Activated T-cell treated with anti-CD3 and anti-CD28 coated beads, Interleukin-2, amount 50 U/mL, for 24 hours (primary cell): ENCODE data around the gene SRCIN1.
"Not testable (repeated sequence)": the region's sequence is repeated elsewhere in the genome, so short reads cannot be mapped to it uniquely, and the experiment has no call there.

Source experiments
- DNase-seq: peaks from one replicate; pipeline ENCODE4 v3.0.0-alpha.2; 2020
- H3K27ac Mint-ChIP-seq: 2 replicates; pipeline ENCODE4 v1.8.0; 2020; ENCODE audit warnings: mild to moderate bottlenecking, mixed read lengths
- H3K27me3 Mint-ChIP-seq: 2 replicates; pipeline ENCODE4 v1.8.0; 2020; ENCODE audit warnings: mixed read lengths
- H3K36me3 Mint-ChIP-seq: 2 replicates; pipeline ENCODE4 v1.8.0; 2020; ENCODE audit warnings: low read depth, mixed read lengths
- H3K4me1 Mint-ChIP-seq: 2 replicates; pipeline ENCODE4 v1.8.0; 2020; ENCODE audit warnings: low read depth, mixed read lengths
- H3K4me3 Mint-ChIP-seq: 2 replicates; pipeline ENCODE4 v1.8.0; 2020; ENCODE audit warnings: mild to moderate bottlenecking, moderate library complexity, mixed read lengths
- H3K9me3 Mint-ChIP-seq: 2 replicates; pipeline ENCODE4 v1.8.0; 2020; ENCODE audit warnings: mixed read lengths

The SRCIN1 gene

DNA sequence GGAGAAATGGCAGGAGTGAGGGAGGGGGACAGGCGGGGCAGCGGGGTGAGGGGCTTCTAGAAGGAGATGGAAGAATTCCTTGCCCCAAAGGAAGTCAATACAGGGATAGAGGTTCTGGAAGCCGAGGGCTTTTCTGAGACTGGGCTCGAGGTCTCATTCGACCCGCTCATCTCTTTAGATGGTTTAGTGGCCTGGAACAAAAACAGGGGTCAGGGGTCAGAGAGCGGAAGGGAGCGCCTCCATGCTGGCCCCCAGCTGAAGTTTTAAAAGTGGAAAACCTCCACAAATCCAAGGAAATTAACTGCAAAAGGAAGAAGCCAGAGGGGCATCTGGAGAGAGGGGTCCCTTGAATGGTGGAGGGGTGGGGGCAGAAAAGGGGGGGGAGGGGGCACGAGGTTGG is 72.5 kb downstream of the SRCIN1 start:
- no peaks in the 10 kb centered on the region for H3K9me3 Mint-ChIP-seq
- no peak overlapping the region for H3K27ac Mint-ChIP-seq
- H3K27me3 Mint-ChIP-seq, result peaks cover 48% of the 10 kb centered on the region
- DNase-seq, result no peak
- H3K4me3 Mint-ChIP-seq, result no peak overlapping the region
- peaks cover 4% of the 10 kb centered on the region for H3K4me1 Mint-ChIP-seq
- H3K36me3 Mint-ChIP-seq, result no peaks in the 10 kb centered on the region

- H3K9me3 Mint-ChIP-seq, result no peaks in the 10 kb centered on the region
- no peak overlapping the region for H3K4me3 Mint-ChIP-seq
- no peak for DNase-seq
- H3K4me1 Mint-ChIP-seq, result peaks cover 10% of the 10 kb centered on the region
- H3K27ac Mint-ChIP-seq, result no peak overlapping the region
- no peaks in the 10 kb centered on the region for H3K36me3 Mint-ChIP-seq
- H3K27me3 Mint-ChIP-seq, result peaks cover 55% of the 10 kb centered on the region
These were observed 73.3 kb downstream of the SRCIN1 start for GRCh38 chr17:38532451-38532850.

DNA sequence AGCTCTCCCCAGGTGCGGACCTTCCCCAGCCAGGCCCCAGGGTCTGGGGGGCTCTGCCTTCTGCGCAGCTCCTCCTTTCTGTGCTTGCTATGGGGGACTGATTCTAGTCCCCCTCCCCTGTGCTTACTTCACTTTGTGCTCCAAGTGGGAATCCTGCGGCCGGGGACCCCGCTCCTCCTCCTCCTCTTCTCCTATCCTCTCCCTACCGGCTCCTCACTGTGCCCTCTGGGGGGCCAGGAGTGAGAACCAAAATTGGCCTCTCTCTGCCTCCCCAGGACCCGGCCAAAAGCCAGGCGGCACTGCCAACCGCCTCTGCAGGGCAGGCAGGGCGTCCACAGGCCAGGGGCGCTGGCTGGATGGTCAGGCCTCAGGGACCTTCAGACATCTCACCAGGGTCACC is 74.0 kb downstream of the SRCIN1 start:
- not testable (repeated sequence) for DNase-seq, H3K36me3 Mint-ChIP-seq, H3K4me3 Mint-ChIP-seq, H3K27ac Mint-ChIP-seq, H3K9me3 Mint-ChIP-seq
- peaks cover 54% of the 10 kb centered on the region for H3K27me3 Mint-ChIP-seq
- H3K4me1 Mint-ChIP-seq, result peaks cover 13% of the 10 kb centered on the region

DNA sequence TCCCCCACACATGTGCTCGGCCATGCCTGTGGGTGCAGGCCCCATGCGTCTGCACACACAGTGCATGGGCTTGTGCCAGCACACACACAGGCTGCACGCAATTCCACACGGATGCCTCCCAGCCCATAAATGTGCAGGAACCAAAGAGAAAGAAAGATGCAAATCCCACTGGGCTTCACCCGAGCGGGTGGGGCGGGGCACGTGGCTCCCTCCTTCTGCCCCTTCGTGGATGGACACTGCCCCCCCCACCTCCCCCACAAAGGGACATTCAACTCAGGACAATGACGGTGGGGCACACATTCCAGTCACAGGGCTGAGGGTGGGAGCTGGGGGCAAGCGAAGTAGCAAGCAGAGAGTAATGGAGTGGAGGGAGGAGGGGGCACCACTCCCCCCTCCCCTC is 74.9 kb downstream of the SRCIN1 start:
- not testable (repeated sequence) for H3K36me3 Mint-ChIP-seq, H3K4me3 Mint-ChIP-seq, DNase-seq, H3K9me3 Mint-ChIP-seq, H3K27ac Mint-ChIP-seq
- Mint-ChIP-seq H3K4me1 (peaks cover 13% of the 10 kb centered on the region), H3K27me3 (peaks cover 47% of the 10 kb centered on the region)

DNA sequence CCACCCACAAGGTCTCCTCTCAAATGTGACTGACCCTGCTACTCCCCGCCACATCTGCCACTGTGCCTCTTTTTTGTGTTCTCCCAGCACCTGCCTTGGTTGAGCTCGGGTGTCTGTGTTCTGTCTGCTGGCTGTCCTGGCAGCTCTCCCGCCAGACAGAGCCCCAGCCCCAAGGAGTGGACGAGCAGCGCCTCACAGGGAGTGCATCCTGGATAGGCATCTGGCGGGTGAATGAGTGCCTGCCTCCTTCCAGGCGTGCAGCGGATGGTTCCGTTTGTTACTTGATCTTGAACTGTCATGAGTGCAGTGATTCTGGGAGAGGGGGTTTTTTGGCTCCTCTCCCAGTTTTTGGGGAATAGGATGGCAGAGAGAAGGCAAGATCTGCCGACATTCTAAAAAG is 77.6 kb downstream of the SRCIN1 start:
- H3K27ac Mint-ChIP-seq, H3K36me3 Mint-ChIP-seq, H3K4me3 Mint-ChIP-seq, H3K9me3 Mint-ChIP-seq, DNase-seq: not testable (repeated sequence)
- H3K4me1 Mint-ChIP-seq, result peaks cover 15% of the 10 kb centered on the region
- peaks cover 48% of the 10 kb centered on the region for H3K27me3 Mint-ChIP-seq

DNA sequence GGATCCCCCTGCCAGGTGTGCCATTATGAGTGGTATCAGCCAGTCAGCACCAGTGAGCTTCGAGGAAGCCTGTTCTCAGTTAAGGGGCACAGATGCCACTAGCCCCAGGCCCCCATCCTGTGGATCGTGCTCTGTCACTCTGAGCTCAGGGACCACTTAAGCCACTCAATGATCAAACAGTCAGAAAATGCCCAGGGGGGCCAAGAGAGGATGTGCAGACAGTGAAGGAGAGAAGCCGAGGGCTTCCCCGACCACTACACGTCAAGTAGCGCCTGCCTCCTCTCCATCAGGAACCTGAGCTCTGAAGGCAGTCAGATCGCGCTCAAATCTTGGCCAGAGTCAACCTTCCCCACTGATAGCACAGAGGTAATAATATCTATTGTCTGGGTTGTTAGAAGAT is 79.2 kb downstream of the SRCIN1 start:
- not testable (repeated sequence) for H3K36me3 Mint-ChIP-seq, H3K27ac Mint-ChIP-seq, H3K4me3 Mint-ChIP-seq, DNase-seq, H3K9me3 Mint-ChIP-seq
- Mint-ChIP-seq H3K4me1 (peaks cover 15% of the 10 kb centered on the region), H3K27me3 (peaks cover 39% of the 10 kb centered on the region)

- no peaks in the 10 kb centered on the region for H3K9me3 Mint-ChIP-seq
- no peak overlapping the region for H3K27ac Mint-ChIP-seq
- H3K4me3 Mint-ChIP-seq, result no peak overlapping the region
- no peak for DNase-seq
- H3K4me1 Mint-ChIP-seq, result peaks cover 9% of the 10 kb centered on the region
- no peaks in the 10 kb centered on the region for H3K36me3 Mint-ChIP-seq
- H3K27me3 Mint-ChIP-seq, result peaks cover 45% of the 10 kb centered on the region
These were observed 93.2 kb downstream of the SRCIN1 start for GRCh38 chr17:38512473-38513058.

GRCh38 chr17:38511150-38512108 is 94.3 kb downstream of the SRCIN1 start:
- H3K27me3 Mint-ChIP-seq, result peaks cover 51% of the 10 kb centered on the region
- H3K4me1 Mint-ChIP-seq, result peaks cover 9% of the 10 kb centered on the region
- H3K36me3 Mint-ChIP-seq, result no peaks in the 10 kb centered on the region
- H3K4me3 Mint-ChIP-seq, result no peak overlapping the region
- no peaks in the 10 kb centered on the region for H3K9me3 Mint-ChIP-seq
- no peak overlapping the region for H3K27ac Mint-ChIP-seq
- DNase-seq, result no peak

DNA sequence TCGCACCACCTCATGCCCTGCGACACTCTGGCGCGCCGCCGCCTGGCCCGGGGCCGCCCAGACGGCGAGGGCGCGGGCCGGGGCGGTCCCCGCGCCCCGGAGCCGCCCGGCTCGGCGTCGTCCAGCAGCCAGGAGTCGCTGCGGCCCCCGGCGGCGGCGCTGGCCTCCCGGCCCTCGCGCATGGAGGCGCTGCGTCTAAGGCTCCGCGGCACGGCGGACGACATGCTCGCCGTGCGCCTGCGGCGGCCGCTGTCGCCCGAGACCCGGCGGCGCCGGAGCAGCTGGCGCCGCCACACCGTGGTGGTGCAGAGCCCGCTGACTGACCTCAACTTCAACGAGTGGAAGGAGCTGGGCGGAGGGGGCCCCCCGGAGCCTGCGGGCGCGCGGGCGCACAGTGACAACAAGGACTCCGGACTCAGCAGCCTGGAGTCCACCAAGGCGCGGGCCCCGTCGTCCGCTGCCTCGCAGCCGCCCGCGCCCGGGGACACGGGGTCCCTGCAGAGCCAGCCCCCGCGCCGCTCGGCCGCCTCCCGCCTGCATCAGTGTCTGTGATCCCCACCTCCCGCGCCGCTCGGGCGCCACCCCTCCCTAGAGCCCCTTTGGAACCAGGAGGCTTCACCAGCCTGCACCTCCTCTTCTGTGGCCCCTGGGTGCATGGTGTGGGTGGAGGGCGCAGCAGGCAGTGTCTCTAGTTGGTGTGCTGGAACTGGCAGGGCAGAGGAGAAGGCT is 95.2 kb downstream of the SRCIN1 start:
- Mint-ChIP-seq H3K36me3 (no peaks in the 10 kb centered on the region), H3K4me1 (peaks cover 9% of the 10 kb centered on the region), H3K27ac (no peak overlapping the region), H3K27me3 (peaks cover 51% of the 10 kb centered on the region), H3K4me3 (no peak overlapping the region), H3K9me3 (no peaks in the 10 kb centered on the region)
- DNase-seq, result no peak

- Mint-ChIP-seq H3K9me3 (no peaks in the 10 kb centered on the region), H3K4me1 (peaks cover 9% of the 10 kb centered on the region), H3K36me3 (no peaks in the 10 kb centered on the region), H3K4me3 (peak overlapping the region; percentile 66), H3K27ac (no peak overlapping the region), H3K27me3 (peaks cover 51% of the 10 kb centered on the region)
- no peak for DNase-seq
These were observed 95.9 kb downstream of the SRCIN1 start for GRCh38 chr17:38509772-38510420.

- H3K27ac Mint-ChIP-seq, result no peak overlapping the region
These were observed 96.6 kb downstream of the SRCIN1 start for GRCh38 chr17:38508954-38509771.

DNA sequence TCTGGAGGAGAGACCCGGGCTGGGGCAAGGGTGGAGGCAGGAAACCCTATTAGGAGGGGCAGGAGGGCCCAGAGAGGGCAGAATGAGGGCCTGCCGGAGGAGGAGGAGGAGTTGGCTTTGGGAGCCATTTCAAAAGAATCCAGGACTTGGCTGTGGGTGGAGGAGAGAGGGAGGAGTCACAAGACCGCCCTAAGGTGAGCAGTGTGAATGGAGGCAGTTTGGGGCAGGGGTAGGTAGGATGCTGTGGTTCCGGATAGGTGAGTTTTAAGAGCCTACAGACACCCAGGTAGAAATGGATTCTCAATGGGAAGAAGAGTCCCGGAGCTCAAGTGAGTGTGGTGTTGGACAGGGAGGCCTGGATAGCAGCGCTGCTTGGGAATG is 97.2 kb downstream of the SRCIN1 start:
- peaks cover 50% of the 10 kb centered on the region for H3K27me3 Mint-ChIP-seq
- H3K9me3 Mint-ChIP-seq, result no peaks in the 10 kb centered on the region

More at GRCh38 chr17:38508954-38509771, 96.6 kb downstream of the SRCIN1 start:
- H3K4me1 Mint-ChIP-seq, result peaks cover 9% of the 10 kb centered on the region
- H3K36me3 Mint-ChIP-seq, result no peaks in the 10 kb centered on the region
- H3K9me3 Mint-ChIP-seq, result no peaks in the 10 kb centered on the region
- peaks cover 51% of the 10 kb centered on the region for H3K27me3 Mint-ChIP-seq
- DNase-seq, result peak; percentile 81
- peak overlapping the region; percentile 66 for H3K4me3 Mint-ChIP-seq

GRCh38 chr17:38507921-38508569 is 97.7 kb downstream of the SRCIN1 start:
- no peaks in the 10 kb centered on the region for H3K9me3 Mint-ChIP-seq
- no peaks in the 10 kb centered on the region for H3K36me3 Mint-ChIP-seq
- H3K4me1 Mint-ChIP-seq, result peaks cover 9% of the 10 kb centered on the region
- no peak overlapping the region for H3K4me3 Mint-ChIP-seq
- no peak for DNase-seq
- H3K27ac Mint-ChIP-seq, result no peak overlapping the region
- peaks cover 46% of the 10 kb centered on the region for H3K27me3 Mint-ChIP-seq

More for the DNA sequence above, 97.2 kb downstream of the SRCIN1 start:
- no peak overlapping the region for H3K4me3 Mint-ChIP-seq
- no peaks in the 10 kb centered on the region for H3K36me3 Mint-ChIP-seq
- H3K27ac Mint-ChIP-seq, result no peak overlapping the region
- DNase-seq, result no peak
- peaks cover 9% of the 10 kb centered on the region for H3K4me1 Mint-ChIP-seq
